GM12872 (cell line): ENCODE results near the gene RRP9.

Experiments
- TF ChIP-seq, protein P1 (sequence below): IDR thresholded peaks from 3 replicates; pipeline ENCODE4 v1.5.1; 2011; ENCODE audit warnings: low read depth, mild to moderate bottlenecking, low read length, moderate library complexity; ENCODE audit not compliant: insufficient read depth

Gene RRP9

DNA sequence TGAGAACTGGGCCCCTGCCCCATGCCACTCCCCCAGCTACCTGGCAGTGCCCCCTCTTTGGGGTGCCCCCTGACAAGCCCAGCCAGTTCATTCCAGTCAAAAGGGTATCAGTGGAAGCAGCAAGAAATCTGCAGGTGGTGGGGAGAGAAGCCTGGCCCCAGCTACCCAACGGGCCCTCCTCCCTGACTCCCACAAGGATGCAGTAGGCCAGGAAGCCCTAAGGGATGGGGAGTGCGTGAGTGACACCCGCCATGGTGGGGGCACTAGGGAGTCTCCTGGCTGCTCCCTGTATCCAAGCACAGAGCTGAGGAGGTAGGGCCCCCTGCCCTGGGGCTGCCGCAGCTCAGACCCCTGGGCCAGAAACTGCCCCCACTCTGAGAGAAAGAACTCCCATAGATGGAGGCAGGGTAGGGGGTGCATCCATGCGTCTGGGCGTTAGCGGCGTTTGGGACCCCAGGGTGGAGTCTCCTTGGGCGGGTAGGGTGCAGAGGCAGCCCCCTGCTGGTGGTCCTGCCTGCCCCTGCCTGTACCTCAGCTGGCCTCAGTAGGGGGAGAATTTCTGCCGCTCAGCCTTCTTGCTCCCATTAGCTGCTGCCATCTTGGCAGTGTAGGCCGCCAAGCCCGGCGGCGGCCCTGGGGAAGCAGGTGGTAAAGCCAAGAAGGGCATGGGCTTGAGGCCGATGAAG lies 16.0 kb upstream of the RRP9 start:
- TF ChIP-seq, protein P1, sequence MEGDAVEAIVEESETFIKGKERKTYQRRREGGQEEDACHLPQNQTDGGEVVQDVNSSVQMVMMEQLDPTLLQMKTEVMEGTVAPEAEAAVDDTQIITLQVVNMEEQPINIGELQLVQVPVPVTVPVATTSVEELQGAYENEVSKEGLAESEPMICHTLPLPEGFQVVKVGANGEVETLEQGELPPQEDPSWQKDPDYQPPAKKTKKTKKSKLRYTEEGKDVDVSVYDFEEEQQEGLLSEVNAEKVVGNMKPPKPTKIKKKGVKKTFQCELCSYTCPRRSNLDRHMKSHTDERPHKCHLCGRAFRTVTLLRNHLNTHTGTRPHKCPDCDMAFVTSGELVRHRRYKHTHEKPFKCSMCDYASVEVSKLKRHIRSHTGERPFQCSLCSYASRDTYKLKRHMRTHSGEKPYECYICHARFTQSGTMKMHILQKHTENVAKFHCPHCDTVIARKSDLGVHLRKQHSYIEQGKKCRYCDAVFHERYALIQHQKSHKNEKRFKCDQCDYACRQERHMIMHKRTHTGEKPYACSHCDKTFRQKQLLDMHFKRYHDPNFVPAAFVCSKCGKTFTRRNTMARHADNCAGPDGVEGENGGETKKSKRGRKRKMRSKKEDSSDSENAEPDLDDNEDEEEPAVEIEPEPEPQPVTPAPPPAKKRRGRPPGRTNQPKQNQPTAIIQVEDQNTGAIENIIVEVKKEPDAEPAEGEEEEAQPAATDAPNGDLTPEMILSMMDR, result no peak

DNA sequence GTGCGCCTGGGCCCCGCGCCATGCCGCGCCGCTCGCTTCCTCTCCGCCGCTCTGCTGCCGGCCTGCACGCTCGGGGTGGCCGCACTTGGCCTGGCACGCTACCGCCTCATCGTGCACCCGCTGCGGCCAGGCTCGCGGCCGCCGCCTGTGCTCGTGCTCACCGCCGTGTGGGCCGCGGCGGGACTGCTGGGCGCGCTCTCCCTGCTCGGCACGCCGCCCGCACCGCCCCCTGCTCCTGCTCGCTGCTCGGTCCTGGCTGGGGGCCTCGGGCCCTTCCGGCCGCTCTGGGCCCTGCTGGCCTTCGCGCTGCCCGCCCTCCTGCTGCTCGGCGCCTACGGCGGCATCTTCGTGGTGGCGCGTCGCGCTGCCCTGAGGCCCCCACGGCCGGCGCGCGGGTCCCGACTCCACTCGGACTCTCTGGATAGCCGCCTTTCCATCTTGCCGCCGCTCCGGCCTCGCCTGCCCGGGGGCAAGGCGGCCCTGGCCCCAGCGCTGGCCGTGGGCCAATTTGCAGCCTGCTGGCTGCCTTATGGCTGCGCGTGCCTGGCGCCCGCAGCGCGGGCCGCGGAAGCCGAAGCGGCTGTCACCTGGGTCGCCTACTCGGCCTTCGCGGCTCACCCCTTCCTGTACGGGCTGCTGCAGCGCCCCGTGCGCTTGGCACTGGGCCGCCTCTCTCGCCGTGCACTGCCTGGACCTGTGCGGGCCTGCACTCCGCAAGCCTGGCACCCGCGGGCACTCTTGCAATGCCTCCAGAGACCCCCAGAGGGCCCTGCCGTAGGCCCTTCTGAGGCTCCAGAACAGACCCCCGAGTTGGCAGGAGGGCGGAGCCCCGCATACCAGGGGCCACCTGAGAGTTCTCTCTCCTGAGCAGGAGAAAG lies 14.4 kb upstream of the RRP9 start:
- TF ChIP-seq, protein P1, result peak; percentile 56

DNA sequence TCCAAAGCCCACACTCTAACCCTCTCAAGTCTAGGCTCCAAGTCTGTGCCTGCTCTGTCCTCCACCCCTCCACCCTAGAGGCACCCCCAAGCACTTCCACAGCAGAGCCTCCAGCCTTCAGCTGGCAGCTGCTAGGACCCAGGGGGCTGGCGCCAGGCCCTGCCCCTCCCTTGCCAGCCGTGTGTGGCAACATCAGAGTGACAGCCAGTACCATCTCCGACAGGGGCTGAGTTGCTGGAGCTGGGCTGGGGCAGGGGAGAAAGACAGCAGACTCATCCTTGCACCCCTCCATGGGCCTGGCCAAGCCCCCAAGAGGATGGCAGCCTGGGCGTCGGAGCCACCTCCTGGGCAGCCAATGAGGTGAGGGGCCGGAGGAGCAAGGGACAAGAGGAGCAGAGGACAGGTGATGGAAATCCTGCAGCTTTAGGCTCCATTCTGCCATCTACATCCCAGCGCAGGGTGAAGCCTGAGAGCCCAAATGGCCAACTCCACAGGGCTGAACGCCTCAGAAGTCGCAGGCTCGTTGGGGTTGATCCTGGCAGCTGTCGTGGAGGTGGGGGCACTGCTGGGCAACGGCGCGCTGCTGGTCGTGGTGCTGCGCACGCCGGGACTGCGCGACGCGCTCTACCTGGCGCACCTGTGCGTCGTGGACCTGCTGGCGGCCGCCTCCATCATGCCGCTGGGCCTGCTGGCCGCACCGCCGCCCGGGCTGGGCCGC lies 13.6 kb upstream of the RRP9 start, which contains the start of gene GPR62:
Gene GPR62 (plus strand): TSS at position 207 of the 718 bp plus-strand sequence. CDS start 272 bp downstream, at position 479.
- TF ChIP-seq, protein P1, result no peak

DNA sequence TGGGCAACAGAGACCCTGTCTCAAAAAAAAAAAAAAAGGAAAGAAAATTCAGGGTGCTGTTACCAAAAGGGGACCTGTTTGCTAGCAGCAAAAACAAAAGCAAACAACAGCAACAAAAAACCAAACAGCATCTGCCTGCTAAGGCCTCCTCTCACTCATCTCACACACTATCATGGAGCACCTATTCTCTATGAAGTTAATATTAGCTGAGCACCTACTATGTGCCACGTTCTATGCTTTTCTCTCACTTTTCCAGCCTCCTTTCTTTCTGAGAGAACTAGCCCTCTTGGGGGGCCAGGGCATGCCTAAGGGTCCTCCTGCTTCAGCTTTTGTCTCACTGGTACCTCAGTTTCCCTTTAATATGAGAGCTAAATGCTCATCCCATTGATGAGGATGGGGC lies 13.0 kb upstream of the RRP9 start:
- TF ChIP-seq, protein P1, result no peak

DNA sequence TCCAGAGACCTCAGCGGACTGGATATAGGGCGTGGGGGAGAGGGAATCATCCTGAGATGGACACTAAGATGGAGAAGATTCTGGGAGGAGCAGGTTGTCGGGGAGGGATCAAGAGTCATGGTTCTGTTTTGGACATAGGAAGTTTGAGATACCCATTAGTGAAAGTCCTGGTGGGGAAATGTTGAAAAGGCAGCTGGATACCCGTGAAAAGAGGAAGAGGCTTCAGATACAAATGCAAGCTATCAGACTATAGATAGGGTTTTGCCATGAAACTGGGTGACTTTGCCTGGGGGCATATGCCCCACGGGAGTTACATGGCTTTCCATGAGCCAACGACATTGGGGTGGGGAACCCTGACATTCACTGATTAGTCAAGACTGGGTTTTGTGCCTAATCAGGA lies 12.4 kb upstream of the RRP9 start:
- TF ChIP-seq, protein P1, result no peak

DNA sequence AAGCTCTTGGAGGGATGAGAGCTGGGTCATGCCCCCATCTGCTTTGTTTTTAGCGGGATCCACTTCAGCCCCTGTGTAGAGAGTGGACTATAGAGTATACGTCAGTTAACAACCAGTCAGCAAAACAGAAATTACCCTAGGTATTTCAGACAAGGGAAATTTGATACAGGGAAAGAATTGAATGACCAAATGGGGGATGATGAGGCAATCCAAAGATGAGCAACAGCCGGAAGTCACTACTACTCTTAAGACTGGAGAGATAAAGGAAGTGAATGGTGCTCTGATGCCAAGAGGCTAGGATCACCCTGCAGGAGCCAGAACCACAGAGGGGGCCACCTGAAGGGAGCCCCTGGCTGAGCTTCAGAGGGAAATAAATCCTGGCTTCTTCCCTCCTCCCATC lies 11.7 kb upstream of the RRP9 start:
- TF ChIP-seq, protein P1, result no peak

DNA sequence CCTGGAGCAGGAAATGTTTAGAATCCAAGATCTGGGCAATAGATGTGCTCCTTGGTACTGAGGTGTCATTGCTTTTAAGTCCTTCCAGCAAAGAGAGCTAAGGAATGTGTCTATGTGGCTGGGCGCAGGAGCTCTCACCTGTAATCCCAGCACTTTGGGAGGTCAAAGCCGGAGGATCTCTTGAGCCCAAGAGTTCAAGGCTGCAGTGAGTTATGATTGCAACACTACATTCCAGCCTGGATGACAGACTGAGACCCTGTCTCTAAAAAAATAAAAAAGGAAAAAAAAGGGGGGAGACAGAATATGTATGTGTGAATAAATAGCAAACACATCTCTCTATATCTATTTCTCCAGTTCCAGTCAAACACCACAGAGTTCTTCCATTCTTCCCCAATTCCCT lies 9.2 kb upstream of the RRP9 start:
- TF ChIP-seq, protein P1, result no peak
